HG02642 (cell line): ENCODE data around the gene HSD11B1L.

Experiments
- ATAC-seq: cut with Tn5 transposase; IDR thresholded peaks from one replicate; pipeline ENCODE4 v1.9.1; 2021; ENCODE audit warnings: mild to moderate bottlenecking; ENCODE audit not compliant: unreplicated experiment, poor library complexity

Gene HSD11B1L

DNA sequence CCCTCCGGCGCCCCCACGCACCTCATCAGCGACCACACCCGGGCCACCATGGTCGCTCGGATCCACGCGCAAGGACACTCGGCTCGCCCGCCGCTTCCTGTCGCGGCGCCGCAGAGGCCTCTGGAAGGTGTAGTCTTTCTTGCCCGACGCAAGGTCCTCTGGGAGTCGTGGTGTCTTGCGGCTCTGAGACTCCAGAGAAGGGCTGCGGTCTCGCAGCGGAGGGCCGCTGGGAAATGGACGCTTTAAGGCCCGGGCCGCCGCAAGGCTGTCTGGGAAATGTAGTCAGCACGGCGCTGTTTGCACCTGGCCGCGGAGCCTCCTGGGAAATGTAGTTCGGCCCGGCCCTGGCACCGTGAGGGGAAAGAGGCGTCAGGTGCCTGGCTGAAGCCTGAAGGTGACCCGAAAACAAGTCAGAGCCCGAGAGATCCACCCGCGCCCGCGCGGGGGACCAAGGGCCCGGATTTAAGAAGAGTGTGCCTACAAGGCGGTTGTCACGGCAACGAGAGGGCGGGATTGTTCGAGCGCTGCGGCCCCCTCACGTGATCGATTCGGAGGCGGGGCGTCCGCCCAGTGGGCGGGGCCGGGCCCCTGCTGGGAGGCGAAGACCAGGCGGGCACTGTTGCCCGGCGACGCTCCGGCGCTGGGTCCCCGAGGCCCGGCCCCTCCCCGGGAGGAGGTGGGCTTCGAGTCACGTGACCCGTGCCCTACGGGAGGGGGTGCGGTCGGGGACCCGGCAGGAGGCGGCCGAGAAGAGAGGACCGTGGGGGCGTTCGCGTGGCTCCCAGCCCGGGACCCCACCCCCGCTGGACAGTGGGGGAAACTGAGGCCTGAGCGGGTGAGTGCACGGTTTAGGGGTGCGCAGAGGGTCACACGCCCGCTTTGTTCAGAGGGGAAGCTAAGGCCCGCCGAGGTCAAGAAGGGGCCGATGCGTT is at the start of gene HSD11B1L, which contains the start of gene MICOS13:
Gene HSD11B1L, plus strand, starts transcription at position 591 of the 932 bp plus-strand sequence. CDS start 3,806 bp downstream, outside the sequence.
Gene MICOS13, minus strand, starts transcription at position 80 of the 932 bp plus-strand sequence. Its CDS starts 30 bp downstream, at position 50.
- peak; percentile 89 for ATAC-seq

- ATAC-seq = no peak
Measured at GRCh38 chr19:5631567-5632240, 49.1 kb upstream of the HSD11B1L start.

DNA sequence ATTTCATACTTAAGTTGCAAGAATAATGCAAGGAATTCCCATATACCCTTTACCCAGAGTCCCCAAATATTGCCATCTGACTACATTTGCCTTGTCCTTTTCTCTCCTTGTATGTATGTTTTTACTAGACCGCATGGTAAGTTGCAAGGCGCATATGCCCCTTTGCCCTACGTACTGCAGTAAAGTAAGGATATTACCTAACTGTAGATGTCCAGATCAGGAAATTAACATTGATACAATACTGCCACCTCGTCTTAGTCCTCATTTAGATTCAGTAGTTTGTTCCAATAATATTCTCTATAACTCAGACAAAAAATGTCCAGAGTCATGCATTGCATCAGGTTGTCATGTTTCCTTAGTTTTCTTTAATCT is 48.6 kb upstream of the HSD11B1L start:
- no peak for ATAC-seq

- no peak for ATAC-seq
Measured at GRCh38 chr19:5632657-5633056, 48.2 kb upstream of the HSD11B1L start.

- ATAC-seq = no peak
Measured at GRCh38 chr19:5635427-5635826, 45.4 kb upstream of the HSD11B1L start.

DNA sequence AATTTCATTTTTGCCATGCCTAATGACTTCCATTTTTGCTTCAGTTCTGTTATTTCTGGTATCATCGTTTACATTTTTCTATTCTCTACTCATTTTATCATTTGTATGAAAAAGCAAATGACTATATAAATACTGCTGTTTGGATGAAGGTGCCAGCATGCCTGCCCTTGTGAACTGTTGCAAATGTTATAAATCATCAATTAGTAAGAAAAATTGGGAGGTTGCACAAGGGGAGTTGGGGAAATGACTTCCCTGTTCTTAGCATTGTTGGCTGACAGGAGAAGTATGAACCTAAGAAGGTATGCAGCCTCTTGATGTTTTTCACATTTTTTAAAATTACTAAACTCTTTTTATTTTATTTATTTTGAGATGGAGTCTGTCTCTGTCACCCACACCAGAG is 42.9 kb upstream of the HSD11B1L start:
- no peak for ATAC-seq

DNA sequence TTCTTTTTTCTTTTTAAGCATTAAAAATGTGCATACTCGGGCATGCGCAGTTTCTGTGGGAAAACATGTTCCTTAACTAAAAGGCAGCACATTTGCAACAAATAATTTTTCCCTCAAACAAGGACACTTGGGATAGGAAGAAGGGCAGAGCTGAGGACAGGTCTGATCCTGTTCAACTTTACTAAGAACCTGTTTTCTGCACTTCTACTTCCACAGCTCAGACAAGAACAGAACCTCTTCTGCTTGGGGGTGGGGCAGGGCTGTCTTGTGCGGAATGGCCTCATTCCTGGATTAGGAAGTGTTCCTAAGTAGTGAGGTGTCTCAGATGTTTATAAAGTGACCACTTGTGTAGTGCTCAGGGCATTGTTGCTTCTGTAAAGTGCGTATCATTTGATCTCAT is 39.7 kb upstream of the HSD11B1L start:
- no peak for ATAC-seq

GRCh38 chr19:5642204-5642603 is 38.6 kb upstream of the HSD11B1L start:
- no peak for ATAC-seq

DNA sequence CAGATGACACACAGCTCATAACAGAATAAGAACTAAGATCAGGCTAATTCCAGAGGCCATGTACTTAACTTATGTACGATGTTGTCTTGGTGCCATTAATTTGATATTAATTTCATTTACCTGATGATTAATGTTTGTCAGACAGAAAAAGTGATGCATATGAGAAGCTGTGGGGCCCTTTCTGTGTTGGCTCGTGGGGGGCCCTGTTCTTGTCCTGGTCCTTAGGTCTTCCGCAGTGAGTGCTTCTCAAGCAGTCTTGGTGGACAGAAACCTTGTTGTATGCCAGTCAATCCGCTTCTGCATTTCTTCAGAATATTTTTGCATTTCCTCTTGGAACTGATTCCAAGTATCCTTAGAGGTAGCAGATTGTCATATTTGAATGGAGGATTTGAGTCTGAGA is 37.8 kb upstream of the HSD11B1L start:
- ATAC-seq = no peak

GRCh38 chr19:5644037-5644436 is 36.8 kb upstream of the HSD11B1L start:
- ATAC-seq = no peak

DNA sequence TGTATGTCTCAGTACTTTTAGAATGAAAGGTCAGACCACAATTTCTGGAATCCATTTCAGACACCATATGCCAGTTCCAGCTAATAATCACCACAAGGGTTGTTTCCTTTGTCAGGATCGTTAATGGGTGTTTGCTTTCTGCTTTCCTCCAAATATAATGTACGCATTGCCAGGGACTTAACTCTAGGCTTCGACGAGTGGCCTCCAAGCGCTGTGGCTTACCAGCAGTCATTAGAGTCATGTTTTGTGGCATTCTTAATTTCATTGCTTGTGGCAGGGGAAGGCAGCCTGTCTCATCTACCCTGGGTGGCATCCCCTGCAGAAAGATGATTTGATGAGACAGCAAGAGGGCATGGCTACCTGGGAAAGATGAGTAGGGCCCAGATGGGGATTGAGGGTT is 35.4 kb upstream of the HSD11B1L start:
- no peak for ATAC-seq

DNA sequence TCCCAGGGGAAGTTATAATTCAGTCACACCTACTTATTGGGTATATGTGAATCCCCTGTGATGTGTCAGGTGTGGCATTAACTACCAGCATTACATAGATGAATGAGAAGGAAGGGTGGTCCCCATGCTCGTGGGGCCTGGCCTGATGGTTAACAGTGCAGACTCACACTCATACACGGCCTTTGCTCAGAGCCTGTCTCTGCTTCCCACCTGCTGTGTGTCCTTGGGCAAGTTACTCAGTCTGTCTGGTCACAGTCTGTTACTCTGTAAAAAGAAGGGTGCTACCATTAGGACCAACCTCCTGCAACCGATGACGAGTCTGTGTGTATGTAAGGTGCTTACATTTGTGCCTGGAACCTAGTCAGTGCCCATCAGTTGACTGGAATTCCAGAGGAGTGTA is 34.1 kb upstream of the HSD11B1L start:
- ATAC-seq = no peak

DNA sequence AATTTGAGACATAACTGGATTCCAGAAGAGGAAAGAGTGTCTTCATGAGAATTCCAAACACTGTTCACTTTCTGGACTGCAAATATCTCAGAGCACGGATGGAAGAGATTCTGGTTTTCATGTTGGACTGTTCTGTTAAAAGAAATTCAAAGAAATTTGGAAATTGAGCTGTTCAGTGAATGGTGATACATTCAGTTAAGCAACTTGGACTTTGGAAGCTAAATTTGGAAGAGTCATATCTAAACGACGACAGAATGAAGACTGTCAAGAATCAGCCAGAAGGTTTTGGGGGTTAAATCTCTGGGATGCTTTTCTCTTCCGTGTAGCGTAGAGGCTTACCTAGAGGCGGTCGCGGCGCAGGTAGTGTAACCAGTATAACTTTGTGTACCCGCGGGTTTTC is 32.4 kb upstream of the HSD11B1L start:
- no peak for ATAC-seq

DNA sequence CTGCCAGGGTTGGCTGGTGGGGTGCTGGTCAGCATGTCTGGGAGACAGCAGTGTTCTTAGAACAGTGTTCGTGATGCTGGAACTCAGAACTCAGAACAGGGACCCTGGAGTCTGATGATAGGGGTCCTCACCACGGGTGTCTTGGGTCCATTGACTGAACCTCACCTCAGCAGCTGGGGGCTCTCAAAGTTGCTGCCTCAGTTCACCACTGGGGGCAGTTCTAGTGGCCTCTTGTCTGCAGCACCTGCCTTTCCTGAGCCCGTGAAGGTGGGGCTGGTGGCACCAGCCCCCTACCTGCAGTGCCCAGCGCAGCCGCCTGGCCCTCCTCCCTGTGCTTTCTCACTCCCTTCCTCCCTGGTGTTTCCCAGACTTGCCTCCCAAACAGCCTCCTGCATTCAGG is 29.5 kb upstream of the HSD11B1L start:
- no peak for ATAC-seq

DNA sequence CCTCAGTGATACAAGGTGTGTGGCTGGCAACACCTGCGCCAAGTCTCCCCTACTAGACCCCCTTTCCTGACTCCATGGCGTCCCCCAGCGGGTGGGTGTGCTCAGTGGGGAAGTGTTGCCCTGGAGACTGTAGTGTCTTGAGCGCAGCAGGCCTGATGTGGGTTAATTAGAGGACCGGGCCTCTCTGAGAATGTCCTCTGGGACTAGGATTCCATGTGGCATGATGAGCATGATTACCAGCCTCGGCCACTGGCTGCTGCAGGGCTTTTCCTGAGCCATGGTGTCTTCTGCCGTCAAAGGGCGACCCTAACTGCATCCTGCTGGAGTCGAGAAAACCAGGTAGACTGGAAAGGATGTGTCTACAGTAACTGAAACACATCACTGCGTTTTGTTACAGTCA is 28.6 kb upstream of the HSD11B1L start:
- ATAC-seq = no peak

DNA sequence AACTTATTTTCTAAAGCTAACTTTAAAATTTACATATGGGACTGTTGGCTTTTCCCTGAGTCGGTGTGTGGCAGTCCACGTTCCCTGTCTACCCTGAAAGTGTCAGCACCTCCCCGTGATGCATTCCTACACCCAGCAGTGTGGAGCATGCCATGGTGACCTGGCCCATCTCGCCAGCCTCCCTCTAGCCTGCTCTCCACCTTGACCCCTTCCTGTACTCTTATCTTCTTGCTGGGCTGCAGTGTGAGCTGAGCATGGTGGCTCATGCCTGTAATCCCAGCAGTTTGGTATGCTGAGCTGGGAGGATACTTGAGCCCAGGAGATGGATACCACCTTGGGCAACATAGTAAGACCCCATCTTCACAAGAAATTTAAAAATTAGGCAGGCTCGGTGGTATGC is 25.9 kb upstream of the HSD11B1L start:
- ATAC-seq = no peak

DNA sequence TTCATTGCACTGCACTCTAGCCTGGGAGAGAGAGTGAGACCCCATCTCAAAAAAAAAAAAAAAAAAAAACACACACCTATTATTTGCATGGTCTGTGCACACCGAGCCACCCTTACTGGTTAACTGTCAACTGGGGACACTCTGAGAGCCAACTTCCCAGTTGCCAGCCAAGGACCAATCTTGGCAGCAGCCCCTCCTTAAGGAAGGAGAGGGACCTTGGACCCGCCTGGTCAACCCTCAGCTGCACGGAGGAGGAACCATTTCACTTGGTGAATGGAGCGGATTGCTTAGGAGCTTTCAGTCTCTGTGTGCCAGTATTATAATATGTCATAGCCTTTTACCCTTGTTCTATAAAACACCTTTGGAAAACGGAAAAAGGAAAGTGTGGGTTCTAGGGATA is 25.4 kb upstream of the HSD11B1L start:
- ATAC-seq = no peak

- ATAC-seq = no peak
Measured at GRCh38 chr19:5661483-5661882, 19.3 kb upstream of the HSD11B1L start.

DNA sequence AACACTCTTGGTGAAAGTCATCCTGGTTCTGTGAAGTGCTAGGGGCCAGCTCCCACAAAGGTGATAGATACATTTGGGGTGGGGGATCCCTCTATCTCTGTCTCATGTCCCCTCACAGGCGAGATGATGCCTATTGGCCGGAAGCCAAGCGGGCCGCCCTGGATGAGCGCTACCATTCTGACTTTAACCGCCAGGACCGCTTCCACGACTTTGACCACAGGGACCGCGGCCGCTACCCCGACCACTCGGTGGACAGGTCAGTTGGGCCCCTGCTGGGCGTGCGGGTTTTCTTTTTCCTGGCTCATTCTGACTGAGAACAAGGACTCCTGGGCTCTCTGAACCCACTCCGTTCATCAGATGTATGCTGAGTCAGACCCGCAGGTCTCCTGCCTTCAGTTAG is 16.9 kb upstream of the HSD11B1L start:
- ATAC-seq = no peak

DNA sequence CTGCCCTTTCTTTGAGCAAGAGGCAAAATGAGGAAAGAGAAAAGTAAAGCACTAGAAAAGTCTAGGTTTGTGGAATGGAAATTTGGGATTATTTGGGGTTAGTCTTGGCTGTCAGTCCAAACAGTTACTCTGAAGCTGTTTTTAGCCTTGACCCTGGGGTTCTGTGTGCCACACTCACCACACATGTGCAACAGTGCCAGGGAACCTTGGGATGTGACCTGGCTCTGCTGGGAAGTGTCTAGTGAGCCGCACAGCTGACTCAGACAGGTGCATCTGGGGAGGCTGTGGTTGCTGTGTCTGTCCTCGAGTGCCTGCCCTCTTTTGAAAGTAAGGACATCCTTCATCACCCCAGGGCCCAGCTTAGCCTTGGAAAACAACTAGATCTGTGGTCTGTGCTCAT is 16.3 kb upstream of the HSD11B1L start:
- no peak for ATAC-seq

DNA sequence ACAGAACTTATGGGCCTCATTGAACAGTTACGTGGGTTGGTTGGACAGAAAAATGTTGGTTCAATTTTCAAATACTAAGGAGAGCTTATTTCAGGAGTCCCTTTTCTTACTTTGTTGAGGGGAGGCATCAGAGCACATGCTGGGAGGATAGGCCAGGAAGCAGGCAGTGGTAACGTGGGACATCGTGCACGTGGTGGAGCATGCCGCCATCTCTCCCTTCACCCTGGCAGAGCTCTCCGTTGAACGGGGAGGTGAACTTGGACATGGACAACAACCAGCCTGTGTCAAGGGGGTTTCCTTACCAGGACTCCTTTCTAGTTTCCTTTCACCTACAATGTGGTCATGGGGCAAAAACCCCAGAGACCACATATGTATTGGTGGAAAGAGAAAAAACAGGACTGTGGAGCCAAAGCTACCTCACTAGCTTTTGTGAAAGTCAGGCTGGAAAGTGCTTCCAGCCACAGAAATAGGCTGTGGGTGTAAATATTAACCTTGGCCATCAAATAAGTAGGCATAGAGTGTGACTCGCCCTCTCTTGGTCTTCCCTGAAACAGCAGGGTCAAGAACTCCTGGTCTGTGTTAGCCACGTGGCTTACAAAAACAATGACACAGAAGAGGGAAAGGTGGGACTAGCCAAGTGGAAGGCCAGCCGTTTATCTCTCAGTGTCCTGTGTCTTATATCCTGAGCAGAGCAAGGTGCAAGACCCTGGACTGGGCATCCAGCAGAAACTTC is 14.9 kb upstream of the HSD11B1L start:
- peak; percentile 49 for ATAC-seq
